ENCODE data around the gene MFNG.

GRCh38 chr22:37500745-37501609, 14.8 kb upstream of the MFNG start:
- TF ChIP-seq CTCF (IDR thresholded peaks at IDR 0.05), result no peak
- no peak for TF ChIP-seq POLR2A (IDR thresholded peaks at IDR 0.05)
